Hematopoietic multipotent progenitor cell treated with erythropoietin and hydrocortisone succinate and interleukin-3 and kit ligand, for 17 days (in vitro differentiated cells): Measurements from ENCODE around the gene TRABD2B.

Experiments
- DNase-seq: peaks from one replicate; pipeline ENCODE4 v3.0.0-alpha.2; 2015; ENCODE audit warnings: low spot score

TRABD2B gene

DNA sequence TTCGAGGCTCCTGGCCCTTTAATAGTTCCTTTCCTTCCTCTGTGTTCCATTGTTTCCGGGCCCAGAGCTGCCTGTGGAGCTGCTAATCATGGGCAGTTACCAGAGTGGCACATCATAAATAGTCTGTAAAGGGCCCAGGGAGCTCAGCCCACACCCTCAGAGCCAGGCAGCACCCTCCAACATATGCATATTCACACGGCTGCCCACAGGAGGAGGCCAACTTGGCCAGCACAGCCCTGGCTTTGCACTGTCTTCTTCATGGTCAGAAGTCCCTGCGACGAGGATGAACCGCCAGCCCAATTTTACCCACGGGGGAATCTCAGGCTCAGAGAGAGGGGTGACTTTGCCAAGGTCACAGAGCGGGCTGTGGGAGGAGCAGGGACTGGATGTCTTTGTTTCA is 172.5 kb downstream of the TRABD2B start:
- DNase-seq: no peak

DNA sequence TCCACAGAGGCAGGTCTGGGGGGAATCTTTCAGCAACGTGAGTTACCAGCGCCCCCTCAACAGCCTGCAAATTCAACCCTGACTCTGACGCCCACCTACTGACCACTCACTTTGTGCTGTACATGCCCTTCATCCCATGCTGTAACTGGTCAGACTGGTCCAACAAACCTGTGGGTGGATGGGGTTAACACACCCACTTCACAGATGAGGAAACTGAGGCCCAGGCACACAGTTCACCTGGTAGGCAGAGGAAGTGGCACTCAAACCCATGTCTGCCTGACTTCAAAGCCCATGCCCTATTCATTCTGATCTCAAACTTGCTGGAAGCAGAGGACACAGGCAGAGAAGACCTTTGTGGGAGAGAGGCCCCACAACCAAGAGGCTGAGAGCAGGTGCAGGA is 172.9 kb downstream of the TRABD2B start:
- DNase-seq: no peak

DNA sequence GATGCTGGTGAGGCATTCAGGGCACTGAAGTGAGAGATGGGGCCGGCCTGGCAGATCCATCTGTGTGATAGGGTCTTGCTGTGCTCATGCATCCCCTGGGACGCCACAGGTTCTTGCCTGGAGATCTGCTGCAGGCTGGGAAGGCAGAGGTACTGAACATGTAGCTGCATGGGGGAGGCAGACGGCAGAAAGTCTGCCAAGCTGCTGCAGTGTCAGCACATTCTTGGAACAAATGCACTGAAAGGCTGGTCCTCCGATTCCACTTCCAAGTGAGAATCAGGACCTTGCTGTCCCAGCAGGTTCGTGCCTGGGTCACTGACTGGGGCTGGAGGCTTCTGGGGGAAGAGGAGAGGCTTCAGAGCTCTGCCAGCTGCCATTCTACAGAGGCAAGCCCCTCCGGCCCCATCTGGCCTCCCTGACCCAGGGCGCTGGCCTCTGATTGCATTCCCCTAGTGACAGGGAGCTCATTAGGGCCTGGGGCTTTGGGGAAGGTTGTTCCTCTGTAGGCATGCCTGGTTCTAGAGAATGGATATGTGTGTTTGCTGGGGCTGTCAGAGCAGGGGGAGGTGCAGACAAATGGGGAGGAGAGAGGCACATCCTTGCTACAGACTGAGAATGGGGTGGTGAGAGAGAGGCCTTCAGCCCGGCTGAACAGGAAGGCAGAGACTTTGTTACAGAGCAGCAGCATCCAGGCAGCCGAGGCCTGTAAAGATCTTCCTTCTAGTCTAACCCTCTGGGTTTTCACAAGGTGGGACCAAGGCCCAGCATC is 174.0 kb downstream of the TRABD2B start:
- DNase-seq: no peak

DNA sequence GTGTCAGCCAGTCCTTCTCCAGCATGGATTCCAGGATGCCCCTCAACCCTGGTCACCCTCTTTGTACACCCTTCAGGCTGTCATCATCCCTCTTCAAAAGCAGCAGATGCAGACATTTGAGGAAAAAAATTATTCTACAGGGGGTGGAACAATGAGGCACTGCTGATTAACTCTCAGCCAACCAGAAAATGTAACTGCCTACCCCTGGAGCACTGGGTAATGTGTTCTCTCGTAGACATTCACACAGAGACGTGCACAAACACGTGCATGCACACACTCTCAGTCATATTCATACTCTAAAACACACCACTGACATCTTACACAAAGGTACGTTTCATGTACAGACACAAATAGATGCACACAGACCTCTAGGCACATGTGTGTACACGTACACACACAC is 175.4 kb downstream of the TRABD2B start:
- DNase-seq: no peak

DNA sequence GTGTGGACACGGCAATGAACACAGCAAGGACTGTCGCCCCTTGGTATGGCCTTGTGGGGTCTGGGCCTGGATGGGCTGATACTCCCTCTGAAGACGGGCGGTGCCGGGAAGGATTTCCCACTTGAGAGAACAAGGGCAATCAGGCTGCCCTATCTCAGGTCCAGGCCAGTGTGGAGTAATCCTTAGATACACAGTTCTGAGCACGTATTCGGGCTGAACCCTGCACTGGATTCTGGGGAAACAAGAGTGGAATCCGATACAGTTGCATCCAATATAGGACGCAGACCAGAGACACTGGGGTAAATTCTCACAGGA is 177.7 kb downstream of the TRABD2B start:
- no peak for DNase-seq

DNA sequence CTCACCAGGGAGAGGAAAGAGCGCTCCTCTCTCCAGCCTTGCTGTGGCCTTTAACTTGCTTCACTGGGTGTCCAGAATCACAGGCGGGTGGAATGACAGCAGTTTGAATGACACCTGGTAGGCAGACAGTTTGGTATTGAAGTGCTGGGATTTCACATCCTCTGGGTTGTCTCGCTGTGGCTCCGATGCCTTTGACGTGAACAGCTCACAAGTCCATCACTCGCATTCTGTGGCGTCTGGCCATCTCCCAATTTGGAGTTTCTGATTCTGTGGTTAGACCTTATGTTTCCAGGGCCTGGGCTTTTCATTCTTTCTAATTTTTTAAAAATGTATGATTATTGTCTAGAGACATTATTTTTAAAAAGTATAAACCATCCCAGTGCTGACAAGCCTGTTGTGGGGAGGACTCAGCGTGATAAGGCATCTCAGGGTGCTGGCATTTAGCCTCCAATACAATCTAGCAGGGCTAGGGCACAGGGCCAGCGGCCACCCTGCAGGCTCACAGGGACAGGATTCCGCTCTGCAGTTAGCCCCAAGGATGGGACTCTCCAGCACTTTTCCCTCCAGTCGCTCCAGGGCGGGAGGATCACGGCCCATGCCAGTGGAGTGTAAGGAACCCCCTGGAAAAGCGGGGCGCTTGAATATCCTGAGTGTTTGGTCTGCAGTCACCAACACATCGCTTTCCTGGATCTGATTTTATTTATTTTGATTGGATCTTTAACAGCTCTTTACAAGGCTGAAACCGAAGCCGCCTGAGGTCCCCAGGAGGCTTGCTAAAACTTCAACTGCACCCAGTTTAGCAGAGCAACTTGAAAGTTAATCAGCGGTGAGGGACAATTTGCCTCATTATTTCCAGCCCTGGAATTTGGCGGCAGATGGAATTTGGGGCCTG is 178.3 kb downstream of the TRABD2B start:
- DNase-seq: no peak

DNA sequence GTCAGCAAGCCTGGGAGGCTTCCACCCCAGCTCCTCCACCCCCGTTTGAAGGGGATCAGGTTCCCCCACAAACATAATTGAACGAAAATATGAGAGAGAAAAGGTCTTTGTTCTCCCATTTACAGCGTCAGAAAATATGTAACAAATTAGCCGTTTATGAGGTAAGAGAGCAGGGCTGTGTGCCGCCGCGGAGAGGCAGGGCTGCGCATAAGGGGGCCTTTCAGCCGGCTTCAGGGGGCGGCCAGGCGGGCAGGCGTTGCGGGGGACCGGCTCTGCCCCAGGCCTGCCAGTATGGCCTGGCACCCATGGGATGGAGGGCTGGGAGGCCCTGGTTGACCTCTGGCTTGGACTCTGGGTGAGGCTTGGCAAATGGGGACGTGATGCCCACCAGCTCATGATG is 179.3 kb downstream of the TRABD2B start:
- DNase-seq: no peak

DNA sequence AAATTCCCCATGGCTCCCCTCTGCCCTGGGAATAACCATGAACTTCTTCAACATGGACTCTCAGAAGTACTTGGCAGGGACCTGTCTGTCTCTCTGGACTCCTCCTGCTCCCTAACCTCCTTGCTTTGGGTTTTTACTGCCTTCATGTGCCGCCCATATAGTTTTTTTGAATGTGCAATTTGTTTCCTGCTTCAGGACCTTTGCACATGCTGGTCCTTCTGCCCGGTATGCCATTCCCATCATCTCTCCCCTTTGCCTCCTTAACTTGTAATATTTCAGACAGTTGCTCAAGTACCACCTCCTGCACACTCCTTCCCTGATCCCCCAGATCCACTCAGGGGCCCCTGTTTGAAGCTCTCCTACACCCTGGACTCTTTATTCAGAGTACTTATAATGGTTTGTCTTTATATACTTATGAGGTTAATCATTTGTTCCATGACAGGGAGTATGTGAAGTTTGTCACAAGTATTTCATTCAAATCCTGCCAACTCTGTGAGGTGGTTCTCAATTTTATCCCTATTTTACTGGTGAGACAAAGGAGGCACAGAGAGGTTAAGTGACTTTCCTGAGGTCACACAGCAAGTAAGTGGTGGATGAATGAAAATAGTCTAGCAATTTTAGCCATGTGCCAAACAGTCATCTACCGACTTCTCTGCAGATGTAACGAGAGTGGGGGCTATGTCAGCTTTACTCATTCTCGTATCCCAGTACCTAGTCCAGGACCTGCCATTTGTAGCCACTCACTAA is 180.7 kb downstream of the TRABD2B start:
- no peak for DNase-seq

DNA sequence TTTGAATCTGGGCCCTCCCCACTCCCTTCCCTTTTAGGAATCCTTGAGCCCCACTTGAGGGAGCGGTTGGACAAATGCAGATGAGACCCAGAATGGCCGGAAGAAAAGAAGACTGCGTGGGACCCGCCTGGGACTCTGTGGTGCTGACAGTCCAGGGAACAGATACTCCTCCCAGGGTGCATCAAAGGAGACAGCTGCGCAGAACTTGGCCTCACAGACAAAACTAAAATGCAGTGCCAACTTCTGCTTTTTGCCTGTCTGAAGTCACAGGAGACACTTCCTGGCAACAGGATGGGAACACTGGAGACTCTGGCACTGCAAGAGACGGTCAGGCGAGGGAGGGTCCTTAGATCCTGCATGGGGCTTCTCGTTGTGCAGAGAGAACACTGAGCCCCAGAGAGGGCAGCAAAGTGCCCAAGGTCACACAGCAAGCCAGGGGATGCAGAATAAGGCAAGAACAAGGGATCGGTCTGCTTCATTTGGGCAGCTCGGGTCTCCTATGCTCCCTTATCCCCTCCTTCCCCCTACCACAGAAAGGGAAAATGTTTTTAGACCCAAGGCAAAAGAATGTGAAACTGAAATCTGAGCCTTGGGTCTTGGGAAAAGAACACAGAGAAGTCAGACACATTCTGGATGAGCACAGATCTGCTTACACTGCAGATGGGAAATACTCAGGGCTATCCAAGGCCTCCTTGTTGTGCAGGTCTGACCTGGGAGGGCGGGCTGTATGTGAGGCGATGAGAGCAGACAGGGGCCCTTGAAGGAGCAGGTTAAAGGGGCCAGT is 182.4 kb downstream of the TRABD2B start:
- DNase-seq: no peak

DNA sequence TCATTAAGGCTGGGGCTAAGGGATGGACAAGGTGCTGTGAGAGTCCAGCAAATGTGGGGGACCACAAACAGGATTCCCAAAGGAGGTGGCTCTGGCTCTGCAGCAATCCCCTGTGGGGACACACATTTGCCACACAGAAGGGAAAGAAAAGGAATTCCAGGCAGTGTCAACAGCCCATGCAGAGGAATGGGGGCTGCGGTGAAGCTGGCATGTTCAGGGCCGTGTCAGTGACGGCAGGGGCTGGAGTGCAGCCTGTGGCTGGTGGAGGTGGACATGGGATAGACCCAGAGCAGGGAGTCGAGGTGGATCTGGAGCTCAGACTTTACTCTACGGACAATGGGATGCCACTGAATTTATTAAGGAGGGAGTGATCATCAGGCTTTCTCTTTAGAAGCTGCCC is 183.2 kb downstream of the TRABD2B start:
- DNase-seq: no peak

DNA sequence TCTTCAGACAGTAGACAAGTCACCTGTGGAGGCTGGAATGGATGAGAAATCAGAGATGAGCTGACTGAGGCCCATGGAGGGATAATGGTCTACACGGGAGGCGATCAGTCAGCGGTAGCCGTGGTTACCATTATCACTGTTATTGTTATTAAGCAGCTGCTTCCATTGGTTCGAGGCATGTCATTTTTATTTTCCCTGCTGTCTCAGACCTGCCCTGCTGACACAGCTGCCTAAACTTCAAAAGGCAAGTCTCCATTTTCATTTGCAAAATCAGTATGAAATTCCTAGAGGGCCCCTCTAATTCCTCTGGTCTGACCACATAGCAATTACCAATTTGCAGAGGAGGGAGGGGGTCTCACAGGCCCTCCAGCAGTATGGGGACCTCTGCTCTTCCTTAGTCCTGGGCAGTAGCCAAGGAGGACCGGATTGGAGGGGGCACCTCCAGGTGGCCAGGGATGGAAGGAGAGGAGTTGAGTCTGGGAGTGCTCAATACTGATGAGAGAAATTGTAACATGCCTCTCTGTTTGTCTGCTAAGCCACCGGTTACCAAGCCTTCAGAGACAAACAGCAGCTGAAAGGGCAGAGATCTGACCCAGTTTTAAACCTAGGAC is 184.2 kb downstream of the TRABD2B start:
- no peak for DNase-seq

DNA sequence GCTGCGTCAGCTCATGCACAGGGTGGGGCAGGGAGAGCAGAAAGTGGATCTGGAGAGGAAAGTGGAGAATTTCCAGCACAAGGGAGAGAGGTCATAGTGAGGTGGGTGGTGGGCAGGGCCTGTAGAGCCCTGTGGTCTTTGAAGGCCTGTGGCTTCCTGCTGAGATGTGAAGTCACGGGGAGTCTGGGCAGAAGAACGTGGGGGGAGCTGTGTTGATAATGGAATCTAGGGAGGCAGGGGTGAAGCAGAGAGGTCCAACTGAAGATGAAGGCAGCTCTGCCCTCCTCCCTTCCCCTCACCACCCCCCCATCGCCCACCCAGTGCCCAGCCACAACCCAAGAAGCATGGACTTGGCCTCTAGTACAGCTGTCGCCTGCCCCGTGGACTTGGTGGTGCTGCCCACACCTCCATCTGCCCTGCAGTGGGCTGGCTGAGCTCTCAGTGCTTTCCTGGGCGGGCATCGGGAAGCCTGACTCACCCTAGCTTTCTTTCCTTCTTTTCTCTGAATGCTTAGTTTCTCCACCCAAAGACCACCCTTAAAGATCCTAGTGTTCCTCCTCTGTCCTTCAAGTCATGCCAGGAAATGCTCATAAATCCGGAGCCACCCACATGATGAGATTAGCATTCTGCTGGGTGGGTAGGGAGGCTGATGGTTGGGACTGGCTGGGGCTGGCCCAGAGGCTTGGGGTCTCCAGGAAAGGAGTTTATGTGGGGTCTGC is 186.1 kb downstream of the TRABD2B start:
- no peak for DNase-seq

DNA sequence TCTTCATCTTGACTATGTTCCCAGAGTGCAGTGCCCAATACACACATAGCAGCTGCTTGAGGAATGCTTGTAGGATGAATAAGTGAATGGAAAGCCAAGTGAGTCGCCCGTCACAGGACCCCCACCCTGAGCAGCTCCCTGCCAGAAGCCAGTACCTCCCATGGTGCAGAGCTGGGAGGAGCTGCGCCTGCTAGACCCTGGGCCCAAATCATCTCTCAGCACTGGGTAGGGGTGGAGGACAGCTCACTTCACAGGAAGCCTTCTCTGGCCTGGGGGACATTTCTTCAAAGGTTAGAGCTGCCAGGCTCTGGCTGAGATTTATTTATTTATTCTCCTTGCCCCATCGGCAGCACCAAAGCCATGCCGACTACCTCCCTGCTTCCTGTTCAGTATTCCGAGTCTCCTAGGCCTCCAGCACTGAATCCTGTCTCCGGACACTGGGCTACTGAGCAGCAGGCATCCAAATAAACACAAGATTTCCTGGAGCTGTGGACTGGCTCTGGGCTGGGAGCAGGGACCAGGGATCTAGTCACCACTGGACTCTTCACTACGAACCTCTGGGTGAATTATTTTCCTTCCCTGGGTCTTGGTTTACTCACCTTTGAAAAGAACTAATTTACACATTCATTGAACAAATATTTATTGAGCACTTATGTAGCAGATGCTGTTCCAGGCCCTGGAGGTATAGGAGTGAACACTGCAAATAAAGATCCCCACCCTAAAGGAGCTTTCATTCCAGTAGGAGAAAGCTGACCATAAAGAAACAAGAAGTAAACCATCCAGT is 187.7 kb downstream of the TRABD2B start:
- no peak for DNase-seq

DNA sequence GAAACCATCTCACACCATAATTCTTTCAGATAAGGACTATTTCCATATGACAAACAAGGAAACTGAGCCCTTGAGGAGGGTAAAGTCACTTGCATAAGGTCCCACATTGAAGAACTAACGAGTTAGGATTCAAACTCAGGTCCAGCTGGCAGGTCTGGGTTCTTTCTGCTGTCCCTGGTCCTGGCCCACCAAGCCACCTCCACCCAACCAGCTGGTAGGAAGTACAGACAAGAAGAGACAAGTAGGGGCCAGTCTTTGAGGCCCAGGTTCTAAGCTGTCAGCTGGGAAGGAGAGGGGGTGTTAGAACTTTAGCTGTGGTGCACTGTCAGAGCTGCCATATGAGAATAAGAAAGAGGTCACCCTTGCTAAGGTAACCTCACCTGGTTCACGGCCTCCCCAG is 188.6 kb downstream of the TRABD2B start:
- DNase-seq: no peak

DNA sequence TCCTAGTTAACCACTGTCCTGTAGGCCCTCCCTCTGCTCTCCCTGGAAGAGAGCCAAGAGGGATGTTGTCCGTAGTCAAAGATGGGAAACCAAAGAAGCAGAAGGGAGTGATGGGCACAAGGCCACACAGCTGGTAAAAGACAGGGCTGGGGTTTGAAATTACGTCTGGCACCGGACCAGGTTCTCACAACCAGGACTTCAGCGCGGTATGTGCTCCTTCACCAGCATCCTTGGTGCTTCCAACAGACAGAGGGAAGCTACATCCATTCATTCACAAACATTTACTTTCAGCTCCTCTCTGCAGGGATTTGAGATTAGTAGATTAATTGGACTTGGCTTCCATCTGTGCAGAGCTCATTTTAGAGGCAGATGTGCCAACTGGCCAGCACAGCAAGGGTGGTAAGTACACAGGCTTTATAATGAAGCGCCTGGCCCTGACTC is 191.2 kb downstream of the TRABD2B start:
- DNase-seq: no peak

DNA sequence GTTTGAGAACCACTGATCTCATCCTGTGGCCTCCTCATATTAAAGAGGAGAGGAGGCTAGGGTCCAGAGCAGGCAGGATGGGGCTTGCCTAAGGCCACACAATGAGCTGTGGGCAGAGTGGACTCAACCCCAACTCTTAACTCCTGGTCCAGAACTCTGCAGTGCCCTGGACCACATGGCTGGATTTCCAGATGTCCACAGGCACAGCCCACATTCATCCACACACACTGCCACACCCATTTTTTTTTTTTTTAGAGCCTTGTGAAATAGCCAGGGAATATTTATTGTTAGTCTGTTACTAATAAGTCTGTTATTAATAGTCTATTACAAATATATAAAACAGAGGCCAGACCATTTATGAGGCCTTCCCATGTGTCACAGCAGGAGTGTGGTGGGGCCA is 192.2 kb downstream of the TRABD2B start:
- no peak for DNase-seq

DNA sequence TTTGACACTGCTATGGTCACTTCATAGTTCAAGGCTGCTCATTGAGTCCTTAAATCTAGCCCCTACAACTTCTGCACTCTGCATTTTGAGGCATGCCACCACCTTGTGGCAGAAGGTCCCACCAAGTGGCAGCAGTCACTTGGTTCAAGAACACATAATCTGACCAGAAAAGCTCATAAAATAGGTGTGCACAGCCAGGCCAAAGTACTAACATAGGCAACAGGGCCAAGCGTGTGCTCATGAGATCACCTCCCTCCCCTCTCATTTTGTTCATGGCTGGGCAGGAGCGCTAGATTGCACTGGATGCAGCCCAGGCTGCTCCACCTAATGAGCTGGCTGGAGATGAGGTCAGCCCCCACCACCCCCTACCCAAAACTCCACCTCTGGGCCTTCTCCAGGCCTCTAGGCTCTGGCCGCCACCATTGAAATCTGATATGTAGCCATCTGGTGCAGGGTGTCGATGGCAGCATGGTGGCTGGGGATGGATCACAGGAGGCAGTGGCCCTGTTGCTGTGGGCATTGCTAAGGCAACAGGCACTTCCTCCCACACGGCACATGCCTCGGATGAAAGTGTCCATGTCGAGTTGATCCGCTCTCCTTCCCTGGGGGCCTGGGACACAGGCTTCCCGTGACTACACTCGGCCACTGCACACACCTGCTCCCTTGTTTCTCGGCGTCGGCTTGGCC is 193.2 kb downstream of the TRABD2B start:
- DNase-seq: no peak

DNA sequence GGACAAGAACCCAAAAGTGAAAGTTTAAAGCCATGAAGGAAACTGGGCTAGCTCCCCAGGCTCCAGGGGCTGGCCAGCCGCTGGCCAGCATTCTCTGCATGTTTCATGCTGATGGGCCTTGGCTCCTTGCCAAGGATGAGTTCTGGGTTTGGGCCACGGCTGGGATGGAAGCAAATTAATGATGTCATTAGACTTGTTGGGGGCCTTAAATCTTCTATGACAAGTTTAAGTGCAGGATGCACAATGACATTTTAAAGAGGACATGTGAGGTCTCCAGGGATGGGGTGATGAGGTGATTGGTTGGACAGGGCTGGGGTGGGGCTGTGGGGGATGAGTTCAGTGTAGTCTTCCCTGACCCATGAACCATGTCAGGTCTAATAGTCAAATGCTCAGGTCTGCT is 199.6 kb downstream of the TRABD2B start:
- DNase-seq: no peak

DNA sequence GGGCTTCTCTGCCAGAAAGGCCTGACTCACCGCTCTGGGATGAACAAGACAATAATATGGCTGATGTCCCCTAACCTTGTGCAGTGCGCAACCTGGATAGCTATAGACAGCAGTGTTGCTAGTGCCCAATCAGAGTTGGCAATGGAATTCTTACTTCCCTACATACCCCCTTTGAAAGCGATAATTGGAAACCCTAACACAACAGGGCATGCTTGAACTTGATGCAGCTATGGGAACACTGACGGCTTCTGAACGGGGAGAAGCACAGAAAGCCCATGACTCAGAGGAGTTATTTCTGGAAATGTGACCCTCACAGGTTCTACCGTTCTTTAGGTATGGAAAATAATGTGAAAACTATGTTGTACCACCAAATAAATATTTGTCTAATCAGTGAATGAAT is 200.6 kb downstream of the TRABD2B start:
- DNase-seq: no peak

DNA sequence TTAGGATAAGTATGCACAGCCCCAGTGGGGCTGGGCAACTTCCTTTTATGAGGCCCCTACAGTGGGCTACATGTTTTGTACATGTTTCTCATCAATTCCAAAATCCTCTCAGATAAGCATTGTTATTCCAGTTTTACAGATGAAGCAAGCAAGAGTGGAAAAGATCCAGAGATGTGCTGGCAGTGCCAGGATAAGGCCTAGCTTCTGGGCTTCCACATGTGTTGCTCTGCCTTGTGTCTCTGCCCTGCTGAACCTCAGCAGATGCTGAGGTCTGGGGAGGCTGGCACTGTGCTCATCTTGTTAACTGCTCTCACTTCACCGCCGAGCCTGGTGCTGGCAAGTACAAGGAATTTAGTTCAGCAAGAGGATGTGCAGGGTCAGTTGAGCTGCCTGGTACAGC is 202.1 kb downstream of the TRABD2B start:
- DNase-seq: no peak
